Right lobe of liver (tissue), 4 donors: ENCODE measurements around the gene ALS2.

Source experiments
- POLR2A ChIP-seq: fragments of 450-650 bp; IDR thresholded peaks from one replicate; pipeline ENCODE4 v1.6.1; 2017; ENCODE audit warnings: antibody characterized with exemption, mild to moderate bottlenecking
- TF ChIP-seq, protein P1 (sequence below), 4 donors: fragments of 200-600 bp in 3 of 4; fragments of 450-650 bp in 1 of 4; IDR thresholded peaks; one replicate each; pipeline versions ENCODE4 v1.5.1 to v1.8.0; 2016 to 2022; ENCODE audit warnings: antibody characterized with exemption in 4 of 4, mild to moderate bottlenecking in 2 of 4
- donor health status: DM: no; HTN: no; CAD: no.
- donor health status: DM: no; HTN: no; CAD: no.
- donor health status: DM: no; HTN: yes; CAD: no.

DNA sequence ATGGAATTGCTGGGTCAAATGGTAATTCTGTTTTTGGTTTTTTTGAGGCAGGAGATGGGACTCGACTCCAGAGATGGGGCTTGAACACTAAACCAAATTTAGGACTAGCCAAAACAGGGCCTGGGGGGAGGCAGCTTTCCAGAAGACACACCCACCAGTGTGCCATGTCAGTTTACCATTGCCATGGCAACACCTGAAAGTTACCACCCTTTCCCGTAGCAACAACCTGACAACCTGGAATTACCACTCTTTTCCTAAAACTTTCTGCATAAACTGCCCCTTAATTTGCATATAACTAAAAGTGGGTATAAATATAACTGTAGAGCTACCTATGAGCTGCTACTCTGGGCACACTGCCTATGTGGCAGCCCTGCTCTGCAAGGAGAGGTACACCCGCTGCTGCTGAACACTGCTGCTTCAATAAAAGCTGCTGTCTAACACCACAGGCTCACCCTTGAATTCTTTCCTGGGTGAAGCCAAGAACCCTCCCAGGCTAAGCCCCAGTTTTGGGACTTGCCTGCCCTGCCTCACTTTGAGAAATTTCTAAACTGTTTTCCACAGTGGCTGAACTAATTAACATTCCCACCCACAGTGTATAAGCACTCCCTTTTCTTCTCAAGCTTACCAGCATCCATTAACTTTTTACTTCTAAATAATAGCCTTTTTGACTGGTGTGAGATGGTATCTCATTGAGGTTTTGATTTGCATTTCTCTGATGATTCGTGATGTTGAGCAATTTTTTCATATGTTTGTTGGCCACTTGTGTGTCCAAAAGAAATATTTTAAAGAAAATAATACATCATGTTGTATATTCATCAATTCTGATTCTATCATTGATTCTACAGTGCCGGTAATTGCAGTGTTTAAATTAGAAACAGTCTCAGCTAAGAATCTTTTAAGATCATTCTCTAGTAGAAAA, 36.2 kb upstream of the ALS2 start:
- TF ChIP-seq, protein P1, sequence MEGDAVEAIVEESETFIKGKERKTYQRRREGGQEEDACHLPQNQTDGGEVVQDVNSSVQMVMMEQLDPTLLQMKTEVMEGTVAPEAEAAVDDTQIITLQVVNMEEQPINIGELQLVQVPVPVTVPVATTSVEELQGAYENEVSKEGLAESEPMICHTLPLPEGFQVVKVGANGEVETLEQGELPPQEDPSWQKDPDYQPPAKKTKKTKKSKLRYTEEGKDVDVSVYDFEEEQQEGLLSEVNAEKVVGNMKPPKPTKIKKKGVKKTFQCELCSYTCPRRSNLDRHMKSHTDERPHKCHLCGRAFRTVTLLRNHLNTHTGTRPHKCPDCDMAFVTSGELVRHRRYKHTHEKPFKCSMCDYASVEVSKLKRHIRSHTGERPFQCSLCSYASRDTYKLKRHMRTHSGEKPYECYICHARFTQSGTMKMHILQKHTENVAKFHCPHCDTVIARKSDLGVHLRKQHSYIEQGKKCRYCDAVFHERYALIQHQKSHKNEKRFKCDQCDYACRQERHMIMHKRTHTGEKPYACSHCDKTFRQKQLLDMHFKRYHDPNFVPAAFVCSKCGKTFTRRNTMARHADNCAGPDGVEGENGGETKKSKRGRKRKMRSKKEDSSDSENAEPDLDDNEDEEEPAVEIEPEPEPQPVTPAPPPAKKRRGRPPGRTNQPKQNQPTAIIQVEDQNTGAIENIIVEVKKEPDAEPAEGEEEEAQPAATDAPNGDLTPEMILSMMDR (IDR thresholded peaks at IDR 0.05), result no peak
- no peak for TF ChIP-seq POLR2A
